Thyroid gland (tissue), 4 donors: Measurements from ENCODE around the gene GMEB1. TPM values are rescaled to one million over a fixed set of nuclear protein-coding genes. Genes with fewer than 3 reads are reported as not detected.
"Not testable (repeated sequence)": the region's sequence is repeated elsewhere in the genome, so short reads cannot be mapped to it uniquely, and the experiment has no call there.

Experiments
- DNase-seq, 2 donors: peaks; one replicate each; pipeline ENCODE4 v3.0.0-alpha.2; 2019
- H3K27ac ChIP-seq, 3 donors: fragments of 200-600 bp; sonication (generic); 1 replicate in 2 of 3; 2 replicates in 1 of 3; pipeline ENCODE4 v1.5.1; 2016 to 2019; ENCODE audit warnings: mild to moderate bottlenecking in 1 of 3, moderate library complexity in 1 of 3
- H3K27me3 ChIP-seq: fragments of 200-600 bp; sonication (generic); one replicate; pipeline ENCODE4 v1.5.1; 2019
- H3K36me3 ChIP-seq, 2 donors: fragments of 200-600 bp; sonication (generic); one replicate each; pipeline ENCODE4 v1.5.1; 2016 to 2019
- H3K4me1 ChIP-seq, 2 donors: fragments of 200-600 bp; sonication (generic); one replicate each; pipeline ENCODE4 v1.5.1; 2017 to 2019
- H3K4me3 ChIP-seq, 3 donors: fragments of 200-600 bp; sonication (generic); replicated peaks in 1 of 3; 1 replicate in 2 of 3; 2 replicates in 1 of 3; pipeline ENCODE4 v1.5.1; 2016; ENCODE audit warnings: mild to moderate bottlenecking in 1 of 3
- H3K9me3 ChIP-seq: fragments of 200-600 bp; sonication (generic); one replicate; pipeline ENCODE4 v1.5.1; 2017
- POLR2A ChIP-seq, 2 donors: fragments of 450-650 bp; IDR thresholded peaks; one replicate each; pipeline ENCODE4 v1.6.1; 2017; ENCODE audit warnings: antibody characterized with exemption in 2 of 2, mild to moderate bottlenecking in 2 of 2, moderate library complexity in 1 of 2
- WGBS, 2 donors: methylation state at CpG; one replicate each; pipeline ENCODE4 v1.1.5; 2017; 5-methylcytosine and 5-hydroxymethylcytosine counted together
- intact Hi-C: fragments of 100-400 bp; cut with DNase I; formaldehyde crosslinking; loops from one replicate; pipeline ENCODE4 v1.15.1; 2023
- total RNA-seq, 4 donors: library from RNA; depleted of rRNA; stranded (reverse); fragments of >200 nt; gene quantifications; one replicate each; pipeline ENCODE4 v1.2.3, GENCODE V29; 2016
- TF ChIP-seq, protein P1 (sequence below), 6 experiments: fragments of 200-600 bp in 3 of 6; fragments of 450-650 bp in 3 of 6; sonication (generic) in 3 of 6; IDR thresholded peaks; one replicate each; pipeline ENCODE4 v1.5.1; 2016 to 2019; ENCODE audit warnings: antibody characterized with exemption in 6 of 6, mild to moderate bottlenecking in 2 of 6, inconsistent platforms in 1 of 6, moderate library complexity in 1 of 6

Gene GMEB1
- total RNA-seq, 4 donors from 2014 or later = 5.5 to 13.5 (median 11.6) TPM

DNA sequence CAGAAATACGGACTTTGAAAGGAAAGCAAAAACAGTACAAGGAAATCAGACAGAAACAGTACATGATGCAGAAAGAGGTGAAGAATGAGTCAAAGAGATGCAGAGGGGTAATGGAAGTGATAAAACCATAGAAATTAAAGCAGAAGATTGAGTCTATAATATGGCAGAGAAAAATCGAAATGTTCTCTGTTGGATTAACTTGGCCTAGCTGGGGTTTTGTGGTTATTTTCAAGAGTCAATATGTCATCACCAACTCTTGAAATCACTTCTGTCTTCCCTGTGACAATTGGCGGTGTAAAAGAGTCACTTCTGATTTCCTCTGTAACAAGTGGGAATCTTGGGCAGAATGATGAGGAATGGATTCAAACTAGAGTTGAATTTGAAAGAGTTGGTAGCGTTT lies 75.6 kb downstream of the GMEB1 start:
- DNase-seq = no peak
- no peaks in the 10 kb centered on the region for H3K9me3 ChIP-seq
- 78 to 85% methylated on average over 4 of the region's 4 CpGs for WGBS, 2 donors
- intact Hi-C loops = no loop called here
- no peak overlapping the region for H3K4me3 ChIP-seq
- H3K4me1 ChIP-seq = peaks cover 43 to 73% of the 10 kb centered on the region in 2 donors
- no peak overlapping the region for H3K27ac ChIP-seq
- TF ChIP-seq, protein P1, sequence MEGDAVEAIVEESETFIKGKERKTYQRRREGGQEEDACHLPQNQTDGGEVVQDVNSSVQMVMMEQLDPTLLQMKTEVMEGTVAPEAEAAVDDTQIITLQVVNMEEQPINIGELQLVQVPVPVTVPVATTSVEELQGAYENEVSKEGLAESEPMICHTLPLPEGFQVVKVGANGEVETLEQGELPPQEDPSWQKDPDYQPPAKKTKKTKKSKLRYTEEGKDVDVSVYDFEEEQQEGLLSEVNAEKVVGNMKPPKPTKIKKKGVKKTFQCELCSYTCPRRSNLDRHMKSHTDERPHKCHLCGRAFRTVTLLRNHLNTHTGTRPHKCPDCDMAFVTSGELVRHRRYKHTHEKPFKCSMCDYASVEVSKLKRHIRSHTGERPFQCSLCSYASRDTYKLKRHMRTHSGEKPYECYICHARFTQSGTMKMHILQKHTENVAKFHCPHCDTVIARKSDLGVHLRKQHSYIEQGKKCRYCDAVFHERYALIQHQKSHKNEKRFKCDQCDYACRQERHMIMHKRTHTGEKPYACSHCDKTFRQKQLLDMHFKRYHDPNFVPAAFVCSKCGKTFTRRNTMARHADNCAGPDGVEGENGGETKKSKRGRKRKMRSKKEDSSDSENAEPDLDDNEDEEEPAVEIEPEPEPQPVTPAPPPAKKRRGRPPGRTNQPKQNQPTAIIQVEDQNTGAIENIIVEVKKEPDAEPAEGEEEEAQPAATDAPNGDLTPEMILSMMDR (IDR thresholded peaks at IDR 0.05) = no peak
- TF ChIP-seq POLR2A (IDR thresholded peaks at IDR 0.05) = no peak
- no peaks in the 10 kb centered on the region for H3K27me3 ChIP-seq
- H3K36me3 ChIP-seq = peaks cover 34 to 39% of the 10 kb centered on the region in 2 donors

DNA sequence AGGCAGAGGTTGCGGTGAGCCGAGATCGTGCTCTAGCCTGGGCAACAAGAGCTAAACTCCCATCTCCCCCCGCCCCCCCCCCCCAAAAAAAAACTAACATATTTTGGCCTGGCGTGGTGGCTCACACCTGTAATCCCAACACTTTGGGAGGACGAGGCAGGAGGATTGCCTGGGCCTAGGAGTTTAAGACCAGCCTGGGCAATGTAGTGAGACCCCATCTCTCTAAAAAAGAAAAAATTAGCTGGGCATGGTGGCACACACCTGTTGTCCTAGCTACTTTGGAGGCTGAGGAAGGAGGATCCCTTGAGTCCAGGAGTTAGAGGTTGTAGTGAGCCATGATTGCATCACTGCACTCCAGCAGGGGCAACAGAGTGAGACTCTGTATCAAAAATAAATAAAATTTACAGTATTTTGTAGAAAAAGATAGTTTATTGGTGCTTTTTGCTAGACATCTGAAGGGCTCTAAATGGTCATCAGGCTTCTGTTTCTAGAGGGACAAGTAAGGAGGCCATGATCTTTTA lies 77.1 kb downstream of the GMEB1 start:
- Histone ChIP-seq H3K27ac (no peak overlapping the region), H3K4me1 (peaks cover 33 to 66% of the 10 kb centered on the region in 2 donors), H3K36me3 (peaks cover 28 to 34% of the 10 kb centered on the region in 2 donors), H3K9me3 (no peaks in the 10 kb centered on the region), H3K27me3 (no peaks in the 10 kb centered on the region), H3K4me3 (no peak overlapping the region)
- WGBS, 2 donors = 94 to 99% methylated on average over 6 of the region's 6 CpGs
- TF ChIP-seq, protein P1 (IDR thresholded peaks at IDR 0.05) = no peak
- no peak for TF ChIP-seq POLR2A (IDR thresholded peaks at IDR 0.05)
- intact Hi-C loops = no loop called here
- no peak for DNase-seq

DNA sequence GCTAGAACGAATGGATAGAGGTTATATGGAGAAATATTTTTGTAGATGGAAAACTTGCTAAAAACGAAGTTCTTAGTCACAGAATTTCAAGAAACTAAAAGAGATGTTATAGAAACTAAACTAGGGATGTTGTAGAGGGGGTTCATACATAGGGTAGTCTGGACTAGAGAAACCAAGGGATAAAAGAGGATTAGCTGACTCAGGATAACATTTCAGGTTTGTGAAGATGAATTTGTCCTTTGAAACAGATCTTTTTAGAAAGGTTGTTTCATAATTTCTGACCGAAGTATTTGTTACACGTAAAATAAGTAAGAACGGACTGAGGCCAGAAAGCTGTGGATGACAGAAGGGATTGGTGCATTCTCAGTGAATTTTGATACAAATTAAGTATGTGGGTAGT lies 81.7 kb downstream of the GMEB1 start:
- WGBS, 2 donors = 85 to 91% methylated on average over 5 of the region's 5 CpGs
- Histone ChIP-seq H3K27me3 (no peaks in the 10 kb centered on the region), H3K4me3 (no peak overlapping the region), H3K27ac (no peak overlapping the region), H3K9me3 (no peaks in the 10 kb centered on the region), H3K4me1 (peaks cover 35 to 66% of the 10 kb centered on the region in 2 donors), H3K36me3 (peaks cover 0 to under 1% of the 10 kb centered on the region in 2 donors)
- DNase-seq = no peak
- TF ChIP-seq POLR2A (IDR thresholded peaks at IDR 0.05) = no peak
- TF ChIP-seq, protein P1 (IDR thresholded peaks at IDR 0.05) = no peak
- intact Hi-C loops = no loop called here

DNA sequence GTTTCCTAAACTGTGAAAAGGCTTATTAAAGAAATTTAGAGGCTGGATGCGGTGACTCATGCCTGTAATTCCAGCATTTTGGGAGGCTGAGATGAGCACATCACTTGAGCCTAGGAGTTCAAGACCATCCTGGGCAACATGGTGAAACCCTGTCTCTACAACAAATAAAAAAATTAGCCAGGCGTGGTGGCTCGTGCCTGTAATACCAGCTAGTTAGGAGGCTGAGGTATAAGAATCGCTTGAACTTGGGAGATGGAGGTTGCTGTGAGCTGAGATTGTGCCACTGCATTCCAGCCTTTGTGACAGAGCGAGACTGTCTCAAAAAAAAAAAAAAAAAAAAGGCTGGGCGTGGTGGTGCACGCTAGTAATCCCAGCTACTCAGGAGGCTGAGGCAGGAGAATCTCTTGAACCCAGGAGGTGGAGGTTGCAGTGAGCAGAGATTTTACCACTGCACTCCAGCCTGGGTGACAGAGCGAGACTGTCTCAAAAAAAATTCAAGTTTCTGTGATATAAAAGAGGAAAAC lies 82.2 kb downstream of the GMEB1 start:
- peaks cover 40 to 68% of the 10 kb centered on the region in 2 donors for H3K4me1 ChIP-seq
- DNase-seq, H3K36me3 ChIP-seq, intact Hi-C loops, H3K27ac ChIP-seq, H3K9me3 ChIP-seq, H3K27me3 ChIP-seq, H3K4me3 ChIP-seq: not testable (repeated sequence)
- 88 to 91% methylated on average over 8 of the region's 8 CpGs for WGBS, 2 donors

DNA sequence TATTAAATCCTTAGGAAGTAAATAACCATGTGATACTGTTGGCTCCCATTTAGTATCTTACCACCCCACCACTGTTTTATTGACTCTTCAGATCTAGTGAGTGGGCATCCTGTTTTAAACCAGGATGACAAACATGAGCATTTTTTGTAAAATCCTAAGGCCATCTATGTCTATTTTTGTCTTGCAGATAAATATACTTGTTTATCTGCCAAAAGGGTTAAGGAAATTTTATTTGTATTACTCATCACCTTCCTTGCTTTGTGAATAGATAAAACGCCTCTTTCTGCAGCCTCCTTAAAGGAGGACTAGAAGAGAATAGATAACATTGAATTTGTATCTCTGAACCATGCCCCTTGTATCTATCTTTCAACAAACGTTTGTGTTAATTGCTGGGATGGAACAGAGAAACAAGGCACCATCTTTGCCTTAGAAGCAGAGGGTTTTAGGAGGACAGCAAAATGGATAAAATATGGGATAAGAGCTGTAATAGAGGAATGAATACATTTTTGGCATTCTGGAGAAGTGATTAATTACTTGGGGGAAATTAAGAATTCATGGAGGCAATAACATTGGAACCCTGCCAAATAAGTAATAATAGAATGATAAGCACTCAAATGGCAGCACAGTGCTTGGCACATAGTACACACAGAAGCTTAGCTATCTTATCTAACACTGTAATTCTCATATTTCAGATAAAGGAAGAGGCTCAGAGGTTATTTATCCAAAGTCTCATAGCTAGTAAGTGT lies 82.9 kb downstream of the GMEB1 start:
- no peak overlapping the region for H3K4me3 ChIP-seq
- intact Hi-C loops = no loop called here
- no peak for DNase-seq
- H3K9me3 ChIP-seq = no peaks in the 10 kb centered on the region
- no peak overlapping the region for H3K27ac ChIP-seq
- TF ChIP-seq, protein P1 (IDR thresholded peaks at IDR 0.05) = no peak
- no peak for TF ChIP-seq POLR2A (IDR thresholded peaks at IDR 0.05)
- no peaks in the 10 kb centered on the region for H3K36me3 ChIP-seq
- peaks cover 45 to 69% of the 10 kb centered on the region in 2 donors for H3K4me1 ChIP-seq
- WGBS, 2 donors = 35 to 48% methylated on average over 2 of the region's 2 CpGs
- no peaks in the 10 kb centered on the region for H3K27me3 ChIP-seq
